Measurements from ENCODE around the gene MED22.

- TF ChIP-seq REST (IDR thresholded peaks at IDR 0.05; ENCODE audit: unreplicated experiment) (no peak), CTCF (conservative IDR thresholded peaks at IDR 0.05; ENCODE audit: low read depth in 2 of 2) (no peak), CREB1 (CRISPR knock-in tag; IDR thresholded peaks at IDR 0.05; ENCODE audit: low read depth) (no peak), EZH2 (IDR thresholded peaks at IDR 0.05; ENCODE audit: low read depth, unreplicated experiment) (no peak), ETS1 (IDR thresholded peaks at IDR 0.05) (no peak), POLR2AphosphoS5 (IDR thresholded peaks at IDR 0.05; ENCODE audit: low read depth) (no peak), JUNB (IDR thresholded peaks at IDR 0.05; ENCODE audit: unreplicated experiment) (no peak), STAT1 (IDR thresholded peaks at IDR 0.05; ENCODE audit: unreplicated experiment) (no peak), ZNF114 (CRISPR knock-in tag; IDR thresholded peaks at IDR 0.05) (no peak), EZH2phosphoT487 (IDR thresholded peaks at IDR 0.05; ENCODE audit: unreplicated experiment) (no peak), NANOG (IDR thresholded peaks at IDR 0.05; ENCODE audit: borderline replicate concordance) (no peak)
- TF ChIP-seq, protein P1, sequence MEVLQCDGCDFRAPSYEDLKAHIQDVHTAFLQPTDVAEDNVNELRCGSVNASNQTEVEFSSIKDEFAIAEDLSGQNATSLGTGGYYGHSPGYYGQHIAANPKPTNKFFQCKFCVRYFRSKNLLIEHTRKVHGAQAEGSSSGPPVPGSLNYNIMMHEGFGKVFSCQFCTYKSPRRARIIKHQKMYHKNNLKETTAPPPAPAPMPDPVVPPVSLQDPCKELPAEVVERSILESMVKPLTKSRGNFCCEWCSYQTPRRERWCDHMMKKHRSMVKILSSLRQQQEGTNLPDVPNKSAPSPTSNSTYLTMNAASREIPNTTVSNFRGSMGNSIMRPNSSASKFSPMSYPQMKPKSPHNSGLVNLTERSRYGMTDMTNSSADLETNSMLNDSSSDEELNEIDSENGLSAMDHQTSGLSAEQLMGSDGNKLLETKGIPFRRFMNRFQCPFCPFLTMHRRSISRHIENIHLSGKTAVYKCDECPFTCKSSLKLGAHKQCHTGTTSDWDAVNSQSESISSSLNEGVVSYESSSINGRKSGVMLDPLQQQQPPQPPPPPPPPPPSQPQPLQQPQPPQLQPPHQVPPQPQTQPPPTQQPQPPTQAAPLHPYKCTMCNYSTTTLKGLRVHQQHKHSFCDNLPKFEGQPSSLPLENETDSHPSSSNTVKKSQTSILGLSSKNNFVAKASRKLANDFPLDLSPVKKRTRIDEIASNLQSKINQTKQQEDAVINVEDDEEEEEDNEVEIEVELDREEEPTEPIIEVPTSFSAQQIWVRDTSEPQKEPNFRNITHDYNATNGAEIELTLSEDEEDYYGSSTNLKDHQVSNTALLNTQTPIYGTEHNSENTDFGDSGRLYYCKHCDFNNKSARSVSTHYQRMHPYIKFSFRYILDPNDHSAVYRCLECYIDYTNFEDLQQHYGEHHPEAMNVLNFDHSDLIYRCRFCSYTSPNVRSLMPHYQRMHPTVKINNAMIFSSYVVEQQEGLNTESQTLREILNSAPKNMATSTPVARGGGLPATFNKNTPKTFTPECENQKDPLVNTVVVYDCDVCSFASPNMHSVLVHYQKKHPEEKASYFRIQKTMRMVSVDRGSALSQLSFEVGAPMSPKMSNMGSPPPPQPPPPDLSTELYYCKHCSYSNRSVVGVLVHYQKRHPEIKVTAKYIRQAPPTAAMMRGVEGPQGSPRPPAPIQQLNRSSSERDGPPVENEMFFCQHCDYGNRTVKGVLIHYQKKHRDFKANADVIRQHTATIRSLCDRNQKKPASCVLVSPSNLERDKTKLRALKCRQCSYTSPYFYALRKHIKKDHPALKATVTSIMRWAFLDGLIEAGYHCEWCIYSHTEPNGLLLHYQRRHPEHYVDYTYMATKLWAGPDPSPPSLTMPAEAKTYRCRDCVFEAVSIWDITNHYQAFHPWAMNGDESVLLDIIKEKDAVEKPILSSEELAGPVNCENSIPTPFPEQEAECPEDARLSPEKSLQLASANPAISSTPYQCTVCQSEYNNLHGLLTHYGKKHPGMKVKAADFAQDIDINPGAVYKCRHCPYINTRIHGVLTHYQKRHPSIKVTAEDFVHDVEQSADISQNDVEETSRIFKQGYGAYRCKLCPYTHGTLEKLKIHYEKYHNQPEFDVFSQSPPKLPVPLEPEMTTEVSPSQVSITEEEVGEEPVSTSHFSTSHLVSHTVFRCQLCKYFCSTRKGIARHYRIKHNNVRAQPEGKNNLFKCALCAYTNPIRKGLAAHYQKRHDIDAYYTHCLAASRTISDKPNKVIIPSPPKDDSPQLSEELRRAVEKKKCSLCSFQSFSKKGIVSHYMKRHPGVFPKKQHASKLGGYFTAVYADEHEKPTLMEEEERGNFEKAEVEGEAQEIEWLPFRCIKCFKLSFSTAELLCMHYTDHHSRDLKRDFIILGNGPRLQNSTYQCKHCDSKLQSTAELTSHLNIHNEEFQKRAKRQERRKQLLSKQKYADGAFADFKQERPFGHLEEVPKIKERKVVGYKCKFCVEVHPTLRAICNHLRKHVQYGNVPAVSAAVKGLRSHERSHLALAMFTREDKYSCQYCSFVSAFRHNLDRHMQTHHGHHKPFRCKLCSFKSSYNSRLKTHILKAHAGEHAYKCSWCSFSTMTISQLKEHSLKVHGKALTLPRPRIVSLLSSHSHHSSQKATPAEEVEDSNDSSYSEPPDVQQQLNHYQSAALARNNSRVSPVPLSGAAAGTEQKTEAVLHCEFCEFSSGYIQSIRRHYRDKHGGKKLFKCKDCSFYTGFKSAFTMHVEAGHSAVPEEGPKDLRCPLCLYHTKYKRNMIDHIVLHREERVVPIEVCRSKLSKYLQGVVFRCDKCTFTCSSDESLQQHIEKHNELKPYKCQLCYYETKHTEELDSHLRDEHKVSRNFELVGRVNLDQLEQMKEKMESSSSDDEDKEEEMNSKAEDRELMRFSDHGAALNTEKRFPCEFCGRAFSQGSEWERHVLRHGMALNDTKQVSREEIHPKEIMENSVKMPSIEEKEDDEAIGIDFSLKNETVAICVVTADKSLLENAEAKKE (CRISPR knock-in tag; IDR thresholded peaks at IDR 0.05): no peak
Observed at GRCh38 chr9:133352635-133353340, 4.9 kb upstream of the MED22 start.
